Stimulated activated naive B cell treated with anti-CD40 and anti-IgM and Interleukin-4, amounts not matched to agents 10 μg/mL and 1 μg/mL and 100 μg/mL, for 72 hours (primary cell): ENCODE measurements around the gene SARM1.
"Not testable (repeated sequence)": the region's sequence is repeated elsewhere in the genome, so short reads cannot be mapped to it uniquely, and the experiment has no call there.

Experiments used
- ATAC-seq, 2 donors: fragments of 150-1000 bp; cut with Tn5 transposase; replicated peaks; 2 replicates each; pipeline ENCODE4 v1.10.0; 2021; ENCODE audit warnings: moderate library complexity in 1 of 2
- DNase-seq: peaks from one replicate; pipeline ENCODE4 v3.0.0; 2021
- H3K27ac Mint-ChIP-seq: one replicate; pipeline ENCODE4 v1.8.0; 2022; ENCODE audit warnings: mild to moderate bottlenecking, mixed read lengths
- H3K27me3 Mint-ChIP-seq, 2 donors: one replicate each; pipeline ENCODE4 v1.8.0; 2022; ENCODE audit warnings: mixed read lengths in 2 of 2
- H3K36me3 Mint-ChIP-seq, 2 donors: one replicate each; pipeline ENCODE4 v1.8.0; 2022; ENCODE audit warnings: mixed read lengths in 2 of 2, mild to moderate bottlenecking in 1 of 2
- H3K4me1 Mint-ChIP-seq, 2 donors: one replicate each; pipeline ENCODE4 v1.8.0; 2022; ENCODE audit warnings: mixed read lengths in 2 of 2, mild to moderate bottlenecking in 1 of 2
- H3K4me3 Mint-ChIP-seq, 2 donors: one replicate each; pipeline ENCODE4 v1.8.0; 2022; ENCODE audit warnings: mild to moderate bottlenecking in 2 of 2, mixed read lengths in 2 of 2, moderate library complexity in 1 of 2
- H3K9me3 Mint-ChIP-seq, 2 donors: one replicate each; pipeline ENCODE4 v1.8.0; 2022; ENCODE audit warnings: mixed read lengths in 2 of 2, mild to moderate bottlenecking in 1 of 2

SARM1 gene

GRCh38 chr17:28335201-28335958, 36.1 kb upstream of the SARM1 start, which contains the start of the genes IFT20 and TNFAIP1:
TSS of gene IFT20 (minus strand) at chr17:28335472. CDS start at chr17:28331985, 3,487 bp downstream.
TSS of gene TNFAIP1 (plus strand) at chr17:28335761. CDS start at chr17:28339522, 3,761 bp downstream.
- Mint-ChIP-seq H3K27ac (peak within 1 kb of the TSS; percentile 96), H3K36me3 (peaks cover 8 to 35% of the 10 kb centered on the region in 2 donors), H3K27me3 (no peaks in the 10 kb centered on the region), H3K4me3 (peak within 1 kb of the TSS; percentile 92 to 98), H3K4me1 (peaks cover 25 to 48% of the 10 kb centered on the region in 2 donors), H3K9me3 (no peaks in the 10 kb centered on the region)
- DNase-seq (peak; percentile 99), ATAC-seq (peak; percentile 97 to 98)

GRCh38 chr17:28335959-28336871, 35.3 kb upstream of the SARM1 start:
- H3K4me1 Mint-ChIP-seq, result peaks cover 25 to 48% of the 10 kb centered on the region in 2 donors
- no peaks in the 10 kb centered on the region for H3K9me3 Mint-ChIP-seq
- no peaks in the 10 kb centered on the region for H3K27me3 Mint-ChIP-seq
- peak overlapping the region; percentile 92 to 98 for H3K4me3 Mint-ChIP-seq
- ATAC-seq (peak in 1 of 2 donors; percentile 4), DNase-seq (peak; percentile 9)
- H3K27ac Mint-ChIP-seq, result peak overlapping the region; percentile 96
- H3K36me3 Mint-ChIP-seq, result peaks cover 11 to 40% of the 10 kb centered on the region in 2 donors

GRCh38 chr17:28338056-28338768, 33.3 kb upstream of the SARM1 start:
- no peaks in the 10 kb centered on the region for H3K9me3 Mint-ChIP-seq
- DNase-seq, result no peak
- H3K27ac Mint-ChIP-seq, result no peak overlapping the region

GRCh38 chr17:28338769-28339212, 32.7 kb upstream of the SARM1 start:
- H3K9me3 Mint-ChIP-seq, ATAC-seq, H3K4me3 Mint-ChIP-seq, DNase-seq, H3K27me3 Mint-ChIP-seq, H3K27ac Mint-ChIP-seq: not testable (repeated sequence)
- peaks cover 22 to 36% of the 10 kb centered on the region in 2 donors for H3K4me1 Mint-ChIP-seq
- peaks cover 25 to 45% of the 10 kb centered on the region in 2 donors for H3K36me3 Mint-ChIP-seq

More at GRCh38 chr17:28338056-28338768, 33.3 kb upstream of the SARM1 start:
- peaks cover 22 to 40% of the 10 kb centered on the region in 2 donors for H3K4me1 Mint-ChIP-seq
- no peaks in the 10 kb centered on the region for H3K27me3 Mint-ChIP-seq
- no peak overlapping the region for H3K4me3 Mint-ChIP-seq
- H3K36me3 Mint-ChIP-seq, result peaks cover 23 to 41% of the 10 kb centered on the region in 2 donors
- no peak for ATAC-seq

GRCh38 chr17:28339431-28339830, 32.1 kb upstream of the SARM1 start:
- Mint-ChIP-seq H3K4me3 (no peak overlapping the region), H3K9me3 (no peaks in the 10 kb centered on the region), H3K36me3 (peaks cover 29 to 51% of the 10 kb centered on the region in 2 donors), H3K4me1 (peaks cover 18 to 30% of the 10 kb centered on the region in 2 donors), H3K27me3 (no peaks in the 10 kb centered on the region), H3K27ac (no peak overlapping the region)
- DNase-seq (no peak), ATAC-seq (no peak)

GRCh38 chr17:28340374-28340773, 31.1 kb upstream of the SARM1 start:
- H3K27ac Mint-ChIP-seq, result peak overlapping the region; percentile 7
- H3K4me3 Mint-ChIP-seq, result no peak overlapping the region
- peaks cover 15 to 24% of the 10 kb centered on the region in 2 donors for H3K4me1 Mint-ChIP-seq
- H3K36me3 Mint-ChIP-seq, result peaks cover 32 to 56% of the 10 kb centered on the region in 2 donors
- ATAC-seq, result no peak
- H3K27me3 Mint-ChIP-seq, result no peaks in the 10 kb centered on the region
- no peak for DNase-seq
- H3K9me3 Mint-ChIP-seq, result no peaks in the 10 kb centered on the region

- ATAC-seq (no peak), DNase-seq (no peak)
- H3K4me3 Mint-ChIP-seq, result no peak overlapping the region
- H3K36me3 Mint-ChIP-seq, result peaks cover 38 to 63% of the 10 kb centered on the region in 2 donors
- no peaks in the 10 kb centered on the region for H3K9me3 Mint-ChIP-seq
- no peaks in the 10 kb centered on the region for H3K27me3 Mint-ChIP-seq
- no peak overlapping the region for H3K27ac Mint-ChIP-seq
- peaks cover 15 to 19% of the 10 kb centered on the region in 2 donors for H3K4me1 Mint-ChIP-seq
Observed at GRCh38 chr17:28341516-28341915, 30.0 kb upstream of the SARM1 start.

GRCh38 chr17:28342313-28342712, 29.2 kb upstream of the SARM1 start:
- Mint-ChIP-seq H3K4me3 (no peak overlapping the region), H3K9me3 (no peaks in the 10 kb centered on the region), H3K36me3 (peaks cover 42 to 65% of the 10 kb centered on the region in 2 donors), H3K27me3 (no peaks in the 10 kb centered on the region), H3K4me1 (peaks cover 7 to 11% of the 10 kb centered on the region in 2 donors), H3K27ac (no peak overlapping the region)
- DNase-seq, result no peak
- ATAC-seq, result no peak

GRCh38 chr17:28343491-28343932, 28.0 kb upstream of the SARM1 start:
- no peak overlapping the region for H3K4me3 Mint-ChIP-seq
- H3K27ac Mint-ChIP-seq, result no peak overlapping the region
- H3K4me1 Mint-ChIP-seq, result peaks cover 2 to 4% of the 10 kb centered on the region in 2 donors
- ATAC-seq, result no peak
- H3K9me3 Mint-ChIP-seq, result no peaks in the 10 kb centered on the region
- H3K27me3 Mint-ChIP-seq, result no peaks in the 10 kb centered on the region
- no peak for DNase-seq
- peaks cover 44 to 63% of the 10 kb centered on the region in 2 donors for H3K36me3 Mint-ChIP-seq

- H3K27ac Mint-ChIP-seq, result no peak overlapping the region
Observed at GRCh38 chr17:28344011-28344410, 27.5 kb upstream of the SARM1 start.

GRCh38 chr17:28344435-28344901, 27.0 kb upstream of the SARM1 start:
- ATAC-seq, result no peak
- Mint-ChIP-seq H3K27me3 (no peaks in the 10 kb centered on the region), H3K36me3 (peaks cover 45 to 57% of the 10 kb centered on the region in 2 donors), H3K9me3 (no peaks in the 10 kb centered on the region), H3K4me3 (no peak overlapping the region), H3K27ac (no peak overlapping the region), H3K4me1 (peaks cover 0 to 4% of the 10 kb centered on the region in 2 donors)
- no peak for DNase-seq

More at GRCh38 chr17:28344011-28344410, 27.5 kb upstream of the SARM1 start:
- Mint-ChIP-seq H3K4me3 (no peak overlapping the region), H3K36me3 (peaks cover 48 to 60% of the 10 kb centered on the region in 2 donors), H3K4me1 (peaks cover 0 to 4% of the 10 kb centered on the region in 2 donors), H3K9me3 (no peaks in the 10 kb centered on the region), H3K27me3 (no peaks in the 10 kb centered on the region)
- ATAC-seq (no peak), DNase-seq (no peak)

- DNase-seq (no peak), ATAC-seq (no peak)
- peaks cover 0 to 4% of the 10 kb centered on the region in 2 donors for H3K4me1 Mint-ChIP-seq
- H3K9me3 Mint-ChIP-seq, result no peaks in the 10 kb centered on the region
- no peaks in the 10 kb centered on the region for H3K27me3 Mint-ChIP-seq
- H3K36me3 Mint-ChIP-seq, result peaks cover 43 to 57% of the 10 kb centered on the region in 2 donors
- H3K4me3 Mint-ChIP-seq, result no peak overlapping the region
- no peak overlapping the region for H3K27ac Mint-ChIP-seq
Observed at GRCh38 chr17:28345419-28346198, 25.9 kb upstream of the SARM1 start.

- Mint-ChIP-seq H3K9me3 (no peaks in the 10 kb centered on the region), H3K4me1 (peaks cover 0 to 4% of the 10 kb centered on the region in 2 donors), H3K4me3 (no peak overlapping the region), H3K27me3 (no peaks in the 10 kb centered on the region), H3K27ac (peak overlapping the region; percentile 3), H3K36me3 (peaks cover 46 to 60% of the 10 kb centered on the region in 2 donors)
- DNase-seq (no peak), ATAC-seq (no peak)
Observed at GRCh38 chr17:28346199-28346580, 25.3 kb upstream of the SARM1 start.
